Measurements from ENCODE around the gene SLC22A23. TPM values are rescaled to one million over a fixed set of nuclear protein-coding genes. Genes with fewer than 3 reads are reported as not detected.

Gene SLC22A23
- total RNA-seq, 4 donors from 2014 or later = 7.1 to 9.6 (median 8.2) TPM

DNA sequence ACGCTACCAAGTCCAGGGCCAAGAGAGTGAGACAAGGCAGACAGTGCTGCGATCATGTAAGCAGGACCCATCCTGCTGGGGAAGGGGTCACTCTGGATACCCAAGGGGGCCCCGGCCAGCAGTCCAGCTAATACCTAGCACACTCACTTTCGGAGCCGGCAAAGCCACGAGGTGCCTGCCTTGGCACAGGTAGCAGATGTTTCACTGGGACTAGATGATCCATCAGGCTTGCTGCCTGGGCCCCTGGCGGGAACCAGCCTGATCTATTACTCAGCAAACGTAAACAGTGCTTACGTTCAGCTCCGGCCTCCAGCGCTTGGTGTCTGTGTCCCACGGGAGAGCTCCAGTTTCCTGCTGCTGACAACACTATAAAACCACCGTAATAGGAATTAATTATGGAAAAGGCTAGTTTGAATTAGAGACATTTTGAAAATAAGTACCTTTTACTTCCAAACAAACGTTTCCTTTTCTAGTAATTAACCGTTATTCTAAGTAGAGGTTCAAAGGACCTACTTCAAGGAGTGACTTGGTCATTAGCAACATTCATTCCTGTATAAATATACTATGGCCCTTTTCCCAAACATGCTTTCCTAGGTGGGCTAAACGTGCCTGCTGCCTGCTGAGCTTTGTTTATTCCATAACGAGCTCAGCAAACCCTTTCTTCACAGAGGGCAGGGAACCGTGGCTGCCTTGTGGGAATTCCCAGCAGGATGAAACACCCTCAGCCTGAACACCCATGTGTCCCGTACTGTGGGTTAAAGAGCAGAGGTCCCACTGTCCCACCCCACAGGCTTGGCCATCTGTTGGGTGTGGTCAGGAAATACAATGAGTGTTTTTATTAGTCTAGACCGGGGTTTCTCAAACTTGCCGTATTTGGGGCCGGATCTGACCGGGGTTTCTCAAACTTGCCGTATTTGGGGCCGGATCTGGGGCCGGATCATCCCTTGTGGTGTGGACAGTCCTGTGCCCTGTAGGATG lies 18.4 kb downstream of the SLC22A23 start:
- no peak overlapping the region for H3K27ac ChIP-seq
- no peak for TF ChIP-seq EP300 (IDR thresholded peaks at IDR 0.05)
- TF ChIP-seq, protein P1, sequence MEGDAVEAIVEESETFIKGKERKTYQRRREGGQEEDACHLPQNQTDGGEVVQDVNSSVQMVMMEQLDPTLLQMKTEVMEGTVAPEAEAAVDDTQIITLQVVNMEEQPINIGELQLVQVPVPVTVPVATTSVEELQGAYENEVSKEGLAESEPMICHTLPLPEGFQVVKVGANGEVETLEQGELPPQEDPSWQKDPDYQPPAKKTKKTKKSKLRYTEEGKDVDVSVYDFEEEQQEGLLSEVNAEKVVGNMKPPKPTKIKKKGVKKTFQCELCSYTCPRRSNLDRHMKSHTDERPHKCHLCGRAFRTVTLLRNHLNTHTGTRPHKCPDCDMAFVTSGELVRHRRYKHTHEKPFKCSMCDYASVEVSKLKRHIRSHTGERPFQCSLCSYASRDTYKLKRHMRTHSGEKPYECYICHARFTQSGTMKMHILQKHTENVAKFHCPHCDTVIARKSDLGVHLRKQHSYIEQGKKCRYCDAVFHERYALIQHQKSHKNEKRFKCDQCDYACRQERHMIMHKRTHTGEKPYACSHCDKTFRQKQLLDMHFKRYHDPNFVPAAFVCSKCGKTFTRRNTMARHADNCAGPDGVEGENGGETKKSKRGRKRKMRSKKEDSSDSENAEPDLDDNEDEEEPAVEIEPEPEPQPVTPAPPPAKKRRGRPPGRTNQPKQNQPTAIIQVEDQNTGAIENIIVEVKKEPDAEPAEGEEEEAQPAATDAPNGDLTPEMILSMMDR (IDR thresholded peaks at IDR 0.05) = no peak
- TF ChIP-seq POLR2A (IDR thresholded peaks at IDR 0.05) = no peak
- no peaks in the 10 kb centered on the region for H3K9me3 ChIP-seq
- DNase-seq (ENCODE audit: low spot score in 2 of 2) = no peak
- no peak overlapping the region for H3K4me3 ChIP-seq
- 59 to 60% methylated on average over 26 of the region's 26 CpGs for WGBS, 2 donors
- no peaks in the 10 kb centered on the region for H3K27me3 ChIP-seq
- no peaks in the 10 kb centered on the region for H3K36me3 ChIP-seq
- no peaks in the 10 kb centered on the region for H3K4me1 ChIP-seq

DNA sequence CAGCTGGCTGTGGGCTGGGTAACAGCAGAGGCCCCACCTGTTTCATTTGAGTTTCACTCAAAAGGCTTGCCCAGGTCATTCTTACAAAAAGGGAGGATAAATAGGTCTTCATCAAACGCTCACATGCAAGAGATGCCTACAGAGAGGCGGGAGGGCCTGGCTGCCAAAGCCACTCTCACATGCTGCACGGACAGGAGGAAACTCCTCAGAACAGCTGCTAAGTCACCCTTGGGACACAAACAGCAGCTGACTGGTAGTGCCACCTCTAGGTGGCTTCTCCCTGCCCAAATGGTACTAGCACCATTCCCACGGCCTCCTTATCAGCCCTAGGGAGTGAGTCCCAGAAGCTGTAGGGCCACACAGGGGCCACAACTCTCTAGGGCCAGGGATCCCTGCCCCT lies 23.8 kb downstream of the SLC22A23 start:
- 69 to 78% methylated on average over 4 of the region's 4 CpGs for WGBS, 2 donors
- Histone ChIP-seq H3K4me1 (no peaks in the 10 kb centered on the region), H3K27me3 (no peaks in the 10 kb centered on the region), H3K36me3 (no peaks in the 10 kb centered on the region), H3K9me3 (no peaks in the 10 kb centered on the region), H3K4me3 (no peak overlapping the region), H3K27ac (no peak overlapping the region)
- TF ChIP-seq, protein P1 (IDR thresholded peaks at IDR 0.05) = no peak
- no peak for TF ChIP-seq EP300 (IDR thresholded peaks at IDR 0.05)
- no peak for TF ChIP-seq POLR2A (IDR thresholded peaks at IDR 0.05)
- DNase-seq (ENCODE audit: low spot score in 2 of 2) = no peak

DNA sequence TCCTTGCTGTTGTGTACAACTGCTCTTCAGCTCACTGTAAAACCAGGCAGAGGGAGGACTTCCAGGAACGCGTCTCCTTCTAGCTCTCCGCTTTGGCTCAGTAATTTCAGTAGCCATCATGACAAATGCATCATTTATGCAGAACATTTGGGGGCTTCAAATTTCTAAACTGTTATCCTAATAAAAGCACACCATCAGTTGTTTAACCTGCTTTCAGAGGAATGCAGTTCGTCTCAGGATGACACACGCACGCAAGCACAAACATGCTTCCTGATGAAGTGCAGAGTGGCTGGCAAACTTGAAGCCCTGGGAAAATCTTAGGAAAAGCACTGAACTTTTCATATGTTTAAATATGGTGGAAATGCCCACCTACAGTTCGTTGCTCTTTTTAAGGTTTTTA lies 24.4 kb downstream of the SLC22A23 start:
- whole genome bisulfite sequencing, 2 donors = 92 to 93% methylated on average over 7 of the region's 7 CpGs
- Histone ChIP-seq H3K4me3 (no peak overlapping the region), H3K27me3 (no peaks in the 10 kb centered on the region), H3K36me3 (no peaks in the 10 kb centered on the region), H3K4me1 (peaks cover 0 to 6% (median 0%) of the 10 kb centered on the region in 4 donors), H3K27ac (no peak overlapping the region), H3K9me3 (no peaks in the 10 kb centered on the region)
- DNase-seq (ENCODE audit: low spot score in 2 of 2) = no peak
- no peak for TF ChIP-seq EP300 (IDR thresholded peaks at IDR 0.05)
- TF ChIP-seq, protein P1 (IDR thresholded peaks at IDR 0.05) = no peak
- TF ChIP-seq POLR2A (IDR thresholded peaks at IDR 0.05) = no peak

GRCh38 chr6:3431994-3432393 lies 24.9 kb downstream of the SLC22A23 start:
- Histone ChIP-seq H3K9me3 (no peaks in the 10 kb centered on the region), H3K36me3 (no peaks in the 10 kb centered on the region), H3K4me3 (no peak overlapping the region), H3K4me1 (peaks cover 0 to 10% (median 0%) of the 10 kb centered on the region in 4 donors), H3K27me3 (no peaks in the 10 kb centered on the region), H3K27ac (no peak overlapping the region)
- WGBS, 2 donors = 84 to 87% methylated on average over 8 of the region's 8 CpGs
- no peak for DNase-seq (ENCODE audit: low spot score in 2 of 2)
- no peak for TF ChIP-seq POLR2A (IDR thresholded peaks at IDR 0.05)
- no peak for TF ChIP-seq EP300 (IDR thresholded peaks at IDR 0.05)
- TF ChIP-seq, protein P1 (IDR thresholded peaks at IDR 0.05) = no peak

- H3K27ac ChIP-seq = no peak overlapping the region
- no peaks in the 10 kb centered on the region for H3K9me3 ChIP-seq
- WGBS, 2 donors = 82 to 84% methylated on average over 3 of the region's 3 CpGs
- H3K36me3 ChIP-seq = no peaks in the 10 kb centered on the region
- H3K4me1 ChIP-seq = peaks cover 0 to 12% (median 0%) of the 10 kb centered on the region in 4 donors
- no peak overlapping the region for H3K4me3 ChIP-seq
- TF ChIP-seq POLR2A (IDR thresholded peaks at IDR 0.05) (no peak), EP300 (IDR thresholded peaks at IDR 0.05) (no peak)
- TF ChIP-seq, protein P1 (IDR thresholded peaks at IDR 0.05) = no peak
- H3K27me3 ChIP-seq = no peaks in the 10 kb centered on the region
- no peak for DNase-seq (ENCODE audit: low spot score in 2 of 2)
These were observed 27.6 kb downstream of the SLC22A23 start for GRCh38 chr6:3429211-3429610.
